HPDE6-E6E7 (cell line): ENCODE results near the gene MIOS.
A peak's percentile ranks its signal among the peaks of the same experiment; 100 is the strongest.

ENCODE experiments used
- DNase-seq: peaks from one replicate; pipeline ENCODE4 v3.0.0; 2011; ENCODE audit warnings: missing footprints; ENCODE audit errors: extremely low spot score

The MIOS gene

GRCh38 chr7:7583731-7584130, 17.0 kb downstream of the MIOS start:
- DNase-seq = no peak

- no peak for DNase-seq
These were observed 18.0 kb downstream of the MIOS start for GRCh38 chr7:7584653-7585052.

DNA sequence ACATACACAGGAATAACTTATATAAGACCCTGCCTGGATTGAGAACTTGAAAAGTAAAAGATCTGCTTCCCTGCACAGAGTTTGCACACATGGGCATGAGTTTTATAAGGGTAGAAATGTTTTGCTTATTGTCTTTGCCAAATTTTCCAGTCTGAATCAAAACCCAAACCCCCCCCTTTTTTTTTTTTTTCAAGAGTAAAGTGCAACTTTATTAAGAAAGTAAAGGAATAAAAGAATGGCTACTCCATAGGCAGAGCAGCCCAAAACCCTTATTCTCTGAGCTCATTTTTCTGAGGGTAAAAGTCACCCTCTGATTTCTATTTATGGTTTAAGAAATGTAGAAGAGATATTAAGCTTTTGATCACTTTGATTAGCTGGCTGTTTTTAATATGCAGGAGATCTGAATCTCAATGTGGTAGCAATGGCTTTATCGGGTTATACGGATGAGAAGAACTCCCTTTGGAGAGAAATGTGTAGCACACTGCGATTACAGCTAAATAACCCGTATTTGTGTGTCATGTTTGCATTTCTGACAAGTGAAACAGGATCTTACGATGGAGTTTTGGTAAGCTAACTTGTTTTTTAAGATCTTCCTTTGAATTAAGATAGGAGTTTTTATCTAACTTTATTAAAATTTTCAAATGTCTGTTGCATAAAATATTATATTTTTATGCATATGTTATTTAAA, 18.7 kb downstream of the MIOS start:
- no peak for DNase-seq

GRCh38 chr7:7595451-7595850, 28.8 kb downstream of the MIOS start:
- DNase-seq = no peak

GRCh38 chr7:7596176-7596575, 29.5 kb downstream of the MIOS start:
- no peak for DNase-seq

DNA sequence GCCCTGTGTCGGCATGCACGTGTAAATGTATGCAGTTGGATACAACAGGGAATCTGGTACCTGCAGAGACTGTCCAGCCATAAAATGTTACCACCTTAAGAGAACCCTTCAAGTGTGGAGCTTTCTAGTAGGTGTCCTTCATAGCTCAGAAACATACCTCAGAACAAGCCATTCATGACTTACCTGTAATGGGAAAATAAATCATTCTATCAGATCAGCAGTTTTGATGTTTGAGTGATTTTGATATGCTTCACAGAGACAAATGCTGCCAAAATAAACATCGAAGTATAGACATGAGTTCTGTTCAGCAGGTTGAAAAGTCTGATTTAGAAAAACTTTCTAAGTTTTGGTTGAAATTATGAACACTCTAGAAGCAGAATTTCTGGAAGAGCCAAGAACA, 40.3 kb downstream of the MIOS start:
- no peak for DNase-seq

GRCh38 chr7:7609330-7609729, 42.6 kb downstream of the MIOS start:
- no peak for DNase-seq

GRCh38 chr7:7612519-7612918, 45.8 kb downstream of the MIOS start:
- no peak for DNase-seq

DNA sequence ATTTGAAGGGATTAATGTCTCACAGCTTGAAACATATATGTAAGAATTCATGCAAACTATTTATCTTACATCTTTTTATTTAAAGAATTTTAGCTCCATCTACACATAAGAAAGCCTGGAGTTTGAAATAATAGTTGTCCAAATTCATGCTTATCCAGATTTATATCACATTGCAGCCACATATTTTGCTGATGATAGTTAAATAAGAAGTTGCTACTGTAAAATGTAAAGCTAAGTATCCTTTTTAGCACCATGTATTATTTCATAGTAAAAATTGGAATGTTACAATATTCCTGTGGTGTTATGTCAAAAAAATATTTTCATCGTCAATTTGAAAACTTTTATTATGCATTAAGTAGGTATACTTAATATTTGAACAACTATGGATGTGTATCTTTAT, 46.5 kb downstream of the MIOS start:
- no peak for DNase-seq

- DNase-seq = no peak
These were observed 47.5 kb downstream of the MIOS start for GRCh38 chr7:7614018-7614741.

DNA sequence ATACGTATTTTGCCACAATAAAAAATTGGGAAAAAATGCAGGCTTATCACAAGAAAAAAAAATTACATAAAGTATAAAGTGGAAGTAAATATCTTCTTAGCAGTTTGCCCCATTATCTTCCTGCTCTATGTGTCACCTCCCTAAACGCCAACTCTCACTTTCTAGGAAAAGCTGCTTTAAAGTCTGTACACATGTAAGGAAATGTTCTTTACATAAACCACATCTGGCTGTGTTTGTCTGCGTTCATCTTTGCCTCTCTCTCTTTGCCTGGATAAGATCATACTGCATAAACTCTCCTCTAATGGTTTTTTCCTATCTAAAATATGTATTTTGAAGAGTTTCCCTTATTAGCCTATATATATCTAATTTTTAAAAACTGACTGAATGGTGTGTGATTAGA, 50.9 kb downstream of the MIOS start:
- no peak for DNase-seq

DNA sequence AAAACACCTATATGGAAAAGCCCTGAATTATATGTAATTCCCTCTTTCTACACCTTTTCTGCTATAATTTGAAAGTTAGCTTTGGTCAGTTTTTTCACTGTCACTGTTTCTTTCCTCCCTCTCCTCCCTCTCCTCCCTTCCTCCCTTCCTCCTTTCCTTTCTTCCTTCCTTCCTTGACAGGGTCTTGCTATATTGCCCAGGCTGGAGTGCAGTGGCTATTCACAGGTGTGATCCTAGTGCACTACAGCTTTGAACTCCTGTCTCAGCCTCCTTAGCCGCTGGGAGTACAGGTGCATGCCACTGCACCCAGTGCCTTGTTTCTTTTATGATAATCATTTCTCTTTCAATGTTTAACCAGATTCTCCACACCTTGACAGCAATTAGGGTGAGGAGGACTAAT, 51.7 kb downstream of the MIOS start:
- DNase-seq = no peak

GRCh38 chr7:7620236-7620635, 53.6 kb downstream of the MIOS start:
- DNase-seq = no peak

DNA sequence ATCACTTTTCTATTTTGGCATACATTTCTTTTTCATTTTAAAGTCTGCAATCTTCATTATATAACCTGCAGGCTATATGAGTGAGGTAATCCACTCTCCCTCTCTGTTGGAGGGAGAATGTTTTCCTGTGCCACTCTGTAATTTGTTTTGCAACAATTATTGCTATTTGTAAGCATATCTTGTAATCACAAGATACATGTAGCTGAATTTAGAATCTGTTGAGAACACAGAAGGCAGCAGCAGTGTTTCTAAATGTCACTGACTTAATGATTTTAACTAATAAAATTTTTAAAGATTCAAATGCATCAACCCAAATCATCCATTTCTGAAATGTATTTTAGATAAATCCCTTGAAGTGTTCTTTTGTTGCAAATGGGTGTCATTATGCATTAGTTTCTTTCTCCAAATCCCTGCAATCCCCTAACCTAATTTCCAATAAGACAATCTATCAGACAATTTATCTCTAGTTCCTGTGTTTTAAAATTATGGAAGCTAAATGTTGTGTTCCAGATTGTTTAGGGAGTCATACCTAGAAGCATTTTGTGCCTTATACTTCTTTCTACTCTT, 54.0 kb downstream of the MIOS start:
- no peak for DNase-seq

GRCh38 chr7:7628476-7628875, 61.8 kb downstream of the MIOS start:
- DNase-seq = no peak

- no peak for DNase-seq
These were observed 64.1 kb downstream of the MIOS start for GRCh38 chr7:7630626-7631329.

GRCh38 chr7:7639421-7639820, 72.7 kb downstream of the MIOS start:
- DNase-seq = no peak

- no peak for DNase-seq
These were observed 73.2 kb downstream of the MIOS start for GRCh38 chr7:7639847-7640220.

DNA sequence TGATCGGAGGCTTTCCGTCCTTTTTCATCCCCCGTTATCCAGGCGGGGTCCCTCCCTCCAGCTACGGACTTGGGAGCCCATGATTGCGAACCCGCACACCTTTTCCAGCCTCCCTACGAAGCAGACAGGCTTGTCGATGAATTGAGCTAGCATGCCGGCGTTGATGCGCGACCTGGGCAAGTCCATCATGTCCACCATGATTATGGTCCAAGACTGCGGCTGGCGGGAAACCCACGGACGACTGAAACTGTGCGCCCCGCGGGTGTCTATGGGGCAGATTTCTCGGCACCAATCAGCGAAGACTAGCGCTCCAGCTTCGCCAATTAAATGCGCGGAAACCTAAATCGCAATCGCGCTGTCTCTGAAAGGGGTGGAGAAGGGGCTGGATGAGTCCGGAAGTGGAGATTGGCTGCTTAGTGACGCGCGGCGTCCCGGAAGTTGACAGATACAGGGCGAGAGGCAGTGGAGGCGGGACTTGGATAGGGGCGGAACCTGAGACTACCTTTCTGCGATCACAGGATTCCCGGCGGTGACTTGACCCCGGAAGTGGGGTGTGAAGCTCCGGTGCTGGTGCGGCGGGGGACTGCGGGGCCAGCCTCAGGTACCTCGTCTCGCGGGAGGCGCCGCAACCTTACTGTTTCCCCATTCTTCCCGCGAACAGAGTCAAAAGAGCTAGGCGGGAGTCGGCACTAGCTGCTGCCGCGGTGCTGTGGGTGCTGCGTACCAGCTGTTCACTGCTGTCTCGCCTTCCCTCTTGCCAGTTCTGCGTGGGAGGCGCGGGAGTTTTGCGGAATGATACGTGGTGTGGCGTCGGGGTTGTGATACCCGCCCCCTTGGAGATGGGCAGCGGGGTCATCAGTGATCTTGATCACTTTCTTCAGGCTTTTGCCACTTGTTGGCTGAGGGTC, 73.8 kb downstream of the MIOS start, which contains the start of gene UMAD1:
UMAD1 (plus strand) TSS at position 532 of the 908 bp plus-strand sequence. CDS start 32,620 bp downstream, outside the sequence.
- peak; percentile 96 for DNase-seq

GRCh38 chr7:7641129-7641663, 74.5 kb downstream of the MIOS start:
- DNase-seq = peak; percentile 20

DNA sequence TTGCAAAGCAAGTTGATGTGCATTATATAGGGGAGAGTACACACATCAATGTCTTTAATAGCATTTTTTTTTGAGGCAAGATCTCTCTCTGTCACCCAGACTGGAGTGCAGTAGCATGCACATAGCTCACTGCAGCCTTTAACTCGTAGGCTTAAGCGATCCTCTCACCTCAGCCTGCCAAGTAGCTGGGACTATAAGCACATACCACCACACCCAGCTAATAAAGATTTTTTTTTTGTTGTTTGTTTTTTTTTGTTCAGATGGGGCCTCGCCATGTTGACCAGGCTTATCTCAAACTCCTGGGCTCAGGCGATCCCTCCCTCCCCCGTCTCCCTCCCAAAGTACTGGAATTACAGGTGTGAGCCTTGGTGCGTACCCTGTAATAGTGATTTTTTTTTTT, 75.4 kb downstream of the MIOS start:
- DNase-seq = no peak
